ENCODE data around the gene SLC22A6. TPM values are rescaled to one million over a fixed set of nuclear protein-coding genes. Genes with fewer than 3 reads are reported as not detected.

The SLC22A6 gene
- total and polyA plus RNA-seq, 7 donors, result not detected

DNA sequence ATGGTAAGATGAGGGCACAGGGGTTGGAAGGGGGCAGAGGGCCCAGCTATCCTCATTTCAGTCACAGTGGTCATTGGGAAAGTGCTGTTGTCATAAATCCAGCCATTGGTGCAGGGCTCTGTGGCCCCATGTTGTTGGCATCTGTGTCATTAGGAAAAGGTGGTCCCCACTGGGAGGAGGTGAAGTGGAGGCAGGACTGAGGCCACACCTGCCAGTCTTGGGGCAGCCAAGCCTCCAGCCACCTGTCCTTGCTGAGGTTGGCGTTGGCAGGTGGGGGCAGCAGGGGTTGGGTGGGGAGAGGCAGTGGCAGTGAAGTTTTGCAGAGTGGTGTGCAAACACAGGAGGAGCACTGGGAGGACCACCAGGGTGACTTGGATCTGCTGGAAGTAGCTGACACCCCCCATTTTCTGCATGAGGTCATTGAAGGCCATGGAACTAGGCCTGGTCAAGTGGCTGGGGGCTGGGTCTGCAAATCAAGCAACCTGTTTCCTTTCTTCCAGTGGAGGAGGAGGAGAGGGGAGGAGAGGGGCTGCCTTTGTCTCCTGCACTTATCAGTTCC lies 25.3 kb downstream of the SLC22A6 start:
- DNase-seq (no peak), ATAC-seq (no peak)
- no peak overlapping the region for H3K27ac ChIP-seq
- no peaks in the 10 kb centered on the region for H3K36me3 ChIP-seq (ENCODE audit: insufficient read depth in 1 of 2, low read depth in 1 of 2)
- no peaks in the 10 kb centered on the region for H3K9me3 ChIP-seq
- WGBS, 3 donors, result 91 to 100% (median 100%) methylated on average over 1 of the region's 1 CpG
- H3K4me1 ChIP-seq, result peaks cover 13% of the 10 kb centered on the region
- intact Hi-C loops (cut with DNase I), result no loop called here
- TF ChIP-seq, protein P1, sequence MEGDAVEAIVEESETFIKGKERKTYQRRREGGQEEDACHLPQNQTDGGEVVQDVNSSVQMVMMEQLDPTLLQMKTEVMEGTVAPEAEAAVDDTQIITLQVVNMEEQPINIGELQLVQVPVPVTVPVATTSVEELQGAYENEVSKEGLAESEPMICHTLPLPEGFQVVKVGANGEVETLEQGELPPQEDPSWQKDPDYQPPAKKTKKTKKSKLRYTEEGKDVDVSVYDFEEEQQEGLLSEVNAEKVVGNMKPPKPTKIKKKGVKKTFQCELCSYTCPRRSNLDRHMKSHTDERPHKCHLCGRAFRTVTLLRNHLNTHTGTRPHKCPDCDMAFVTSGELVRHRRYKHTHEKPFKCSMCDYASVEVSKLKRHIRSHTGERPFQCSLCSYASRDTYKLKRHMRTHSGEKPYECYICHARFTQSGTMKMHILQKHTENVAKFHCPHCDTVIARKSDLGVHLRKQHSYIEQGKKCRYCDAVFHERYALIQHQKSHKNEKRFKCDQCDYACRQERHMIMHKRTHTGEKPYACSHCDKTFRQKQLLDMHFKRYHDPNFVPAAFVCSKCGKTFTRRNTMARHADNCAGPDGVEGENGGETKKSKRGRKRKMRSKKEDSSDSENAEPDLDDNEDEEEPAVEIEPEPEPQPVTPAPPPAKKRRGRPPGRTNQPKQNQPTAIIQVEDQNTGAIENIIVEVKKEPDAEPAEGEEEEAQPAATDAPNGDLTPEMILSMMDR (IDR thresholded peaks at IDR 0.05), result no peak
- H3K27me3 ChIP-seq (ENCODE audit: insufficient read depth in 3 of 3, low read length in 2 of 3), result no peaks in the 10 kb centered on the region
- no peak overlapping the region for H3K4me3 ChIP-seq

DNA sequence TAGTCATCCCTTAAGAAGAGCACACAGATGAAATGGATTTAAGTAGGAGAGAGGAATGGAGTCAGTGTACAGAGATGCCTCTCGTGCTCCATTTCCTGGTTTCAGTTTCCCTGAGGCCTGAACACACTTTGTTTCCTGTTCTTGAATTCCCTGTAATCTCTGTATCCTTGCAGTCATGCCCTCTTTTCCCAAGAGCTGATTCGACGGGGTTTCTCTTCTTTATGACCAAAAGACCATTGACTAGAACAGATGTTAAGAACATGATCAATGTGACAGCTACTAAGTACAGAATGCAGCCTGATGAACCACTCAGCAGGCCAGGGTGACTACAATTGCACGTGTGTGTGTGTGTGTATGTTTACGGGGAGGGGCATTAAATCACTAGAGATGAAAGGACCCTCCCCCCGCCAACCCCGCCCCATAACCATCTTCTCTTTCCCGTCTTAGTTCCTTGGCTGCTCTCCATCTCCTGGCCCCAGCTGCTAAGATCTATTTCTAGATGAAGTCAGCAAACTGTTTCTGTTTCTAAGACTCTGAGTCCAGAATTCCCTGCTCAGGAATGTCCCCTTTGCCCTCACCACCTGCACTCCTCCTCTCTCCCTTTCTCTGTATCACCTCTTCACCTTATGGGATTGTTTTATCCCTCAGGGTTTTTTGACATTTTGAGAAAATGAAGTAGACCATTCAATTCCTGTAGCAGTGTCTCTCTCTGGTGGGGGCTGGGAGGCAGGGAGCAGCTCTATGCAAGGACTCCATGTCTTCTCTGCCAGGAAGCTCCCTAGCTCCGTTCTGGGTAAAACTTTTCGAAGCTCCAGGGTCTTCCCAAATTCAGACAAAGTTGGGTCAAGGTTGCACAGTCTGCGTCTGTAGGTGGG lies 26.0 kb downstream of the SLC22A6 start:
- Histone ChIP-seq H3K36me3 (ENCODE audit: insufficient read depth in 1 of 2, low read depth in 1 of 2) (no peaks in the 10 kb centered on the region), H3K9me3 (no peaks in the 10 kb centered on the region), H3K27ac (peak overlapping the region; percentile 27), H3K4me1 (peaks cover 13% of the 10 kb centered on the region), H3K4me3 (no peak overlapping the region), H3K27me3 (ENCODE audit: insufficient read depth in 3 of 3, low read length in 2 of 3) (peaks cover 0 to under 1% (median 0%) of the 10 kb centered on the region in 3 donors)
- DNase-seq (peak; percentile 24 to 67), ATAC-seq (peak in 3 of 4 donors; percentile 49 to 67 (median 59))
- intact Hi-C loops (cut with DNase I), result no loop called here
- WGBS, 3 donors, result 14 to 15% (median 14%) methylated on average over 11 of the region's 11 CpGs
- TF ChIP-seq, protein P1 (IDR thresholded peaks at IDR 0.05), result no peak

DNA sequence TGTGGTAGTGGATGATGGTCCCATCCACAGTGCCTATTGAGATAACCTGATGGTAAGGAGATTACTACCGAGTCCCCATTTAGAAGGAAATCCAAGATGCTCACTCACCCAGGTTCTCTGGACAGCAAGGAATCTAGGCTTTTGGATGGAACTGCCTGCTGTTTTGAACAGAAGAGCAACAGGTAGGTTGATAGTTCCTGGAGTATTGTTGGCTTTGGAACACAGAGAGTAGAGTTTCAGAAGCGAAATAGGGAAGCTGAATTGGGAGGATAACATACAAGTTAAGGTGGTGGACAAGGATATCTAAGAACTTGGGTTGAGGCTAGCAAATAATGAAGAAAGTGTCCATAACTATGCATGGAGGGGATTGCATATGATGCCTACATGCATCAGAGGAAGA lies 27.6 kb downstream of the SLC22A6 start:
- 95 to 100% (median 100%) methylated on average over 2 of the region's 2 CpGs for WGBS, 3 donors
- intact Hi-C loops (cut with DNase I), result no loop called here
- DNase-seq (no peak), ATAC-seq (no peak)
- Histone ChIP-seq H3K27ac (no peak overlapping the region), H3K27me3 (ENCODE audit: insufficient read depth in 3 of 3, low read length in 2 of 3) (peaks cover 0 to 7% (median 0%) of the 10 kb centered on the region in 3 donors), H3K9me3 (no peaks in the 10 kb centered on the region), H3K4me3 (no peak overlapping the region), H3K4me1 (peaks cover 13% of the 10 kb centered on the region), H3K36me3 (ENCODE audit: insufficient read depth in 1 of 2, low read depth in 1 of 2) (no peaks in the 10 kb centered on the region)
- TF ChIP-seq, protein P1 (IDR thresholded peaks at IDR 0.05), result no peak

DNA sequence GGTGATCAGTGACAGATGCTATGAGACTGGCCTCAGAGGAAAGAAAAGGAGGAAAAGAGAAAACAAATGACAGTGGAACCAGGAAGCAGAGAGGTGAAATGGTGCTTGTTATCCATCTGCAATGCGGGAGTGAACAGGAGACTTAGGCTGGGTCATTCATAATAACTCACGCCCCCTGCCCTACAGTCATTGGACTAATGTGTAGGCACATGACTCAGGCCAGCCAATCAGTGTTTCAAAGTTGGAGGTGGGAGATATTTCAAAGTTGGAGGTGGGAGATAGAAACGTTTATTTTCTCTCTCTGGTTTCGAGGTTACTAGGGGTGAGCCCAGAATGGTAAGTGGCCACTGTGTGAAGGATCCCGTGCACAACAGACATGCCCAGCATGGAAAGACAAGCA lies 30.3 kb downstream of the SLC22A6 start:
- H3K9me3 ChIP-seq, result no peaks in the 10 kb centered on the region
- TF ChIP-seq, protein P1 (IDR thresholded peaks at IDR 0.05), result no peak
- H3K27me3 ChIP-seq (ENCODE audit: insufficient read depth in 3 of 3, low read length in 2 of 3), result peaks cover 0 to 7% (median 0%) of the 10 kb centered on the region in 3 donors
- ATAC-seq, result no peak
- no peaks in the 10 kb centered on the region for H3K36me3 ChIP-seq (ENCODE audit: insufficient read depth in 1 of 2, low read depth in 1 of 2)
- no peak for DNase-seq
- intact Hi-C loops (cut with DNase I), result no loop called here
- 69 to 74% (median 69%) methylated on average over 5 of the region's 5 CpGs for WGBS, 3 donors
- no peak overlapping the region for H3K4me3 ChIP-seq
- peaks cover 11% of the 10 kb centered on the region for H3K4me1 ChIP-seq
- H3K27ac ChIP-seq, result no peak overlapping the region

All from psoas muscle (tissue), 8 donors.